Keratinocyte (primary cell): ENCODE results near the gene MYBBP1A.

Experiments
- EZH2 ChIP-seq: IDR thresholded peaks from one replicate; pipeline ENCODE4 v1.6.1; 2012; ENCODE audit warnings: inconsistent platforms, mild to moderate bottlenecking, low read length, moderate library complexity
- TF ChIP-seq, protein P1 (sequence below), 3 experiments: IDR thresholded peaks in 1 of 3; conservative IDR thresholded peaks in 1 of 3; optimal IDR thresholded peaks in 1 of 3; 2 replicates in 2 of 3; 3 replicates in 1 of 3; pipeline versions ENCODE3 to v1.5.1; 2011; ENCODE audit warnings: low read length in 3 of 3, mild to moderate bottlenecking in 3 of 3, moderate library complexity in 2 of 3, control low read depth in 1 of 3, inconsistent platforms in 1 of 3; ENCODE audit not compliant: insufficient read depth in 2 of 3; ENCODE audit errors: extremely low read depth in 1 of 3

DNA sequence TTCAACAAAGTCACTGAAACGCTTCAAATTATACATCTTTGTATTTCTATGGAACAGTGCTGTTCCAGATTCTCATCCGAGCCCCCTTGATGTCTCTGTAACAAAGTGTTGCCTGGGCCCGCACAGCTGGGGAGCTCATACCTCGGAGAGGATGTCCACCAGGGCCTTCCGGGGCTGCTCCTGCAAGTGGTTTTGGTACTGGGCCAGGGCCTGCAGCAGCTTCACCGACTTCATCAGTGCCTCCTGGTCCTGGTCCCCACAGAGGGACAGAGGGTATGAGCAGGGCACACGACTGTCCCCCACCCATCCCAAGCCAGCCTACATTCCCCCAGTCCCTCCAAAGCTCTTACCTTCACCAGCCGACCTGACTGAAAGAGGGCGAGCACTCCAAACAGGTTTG, 1.5 kb downstream of the MYBBP1A start:
- TF ChIP-seq, protein P1, sequence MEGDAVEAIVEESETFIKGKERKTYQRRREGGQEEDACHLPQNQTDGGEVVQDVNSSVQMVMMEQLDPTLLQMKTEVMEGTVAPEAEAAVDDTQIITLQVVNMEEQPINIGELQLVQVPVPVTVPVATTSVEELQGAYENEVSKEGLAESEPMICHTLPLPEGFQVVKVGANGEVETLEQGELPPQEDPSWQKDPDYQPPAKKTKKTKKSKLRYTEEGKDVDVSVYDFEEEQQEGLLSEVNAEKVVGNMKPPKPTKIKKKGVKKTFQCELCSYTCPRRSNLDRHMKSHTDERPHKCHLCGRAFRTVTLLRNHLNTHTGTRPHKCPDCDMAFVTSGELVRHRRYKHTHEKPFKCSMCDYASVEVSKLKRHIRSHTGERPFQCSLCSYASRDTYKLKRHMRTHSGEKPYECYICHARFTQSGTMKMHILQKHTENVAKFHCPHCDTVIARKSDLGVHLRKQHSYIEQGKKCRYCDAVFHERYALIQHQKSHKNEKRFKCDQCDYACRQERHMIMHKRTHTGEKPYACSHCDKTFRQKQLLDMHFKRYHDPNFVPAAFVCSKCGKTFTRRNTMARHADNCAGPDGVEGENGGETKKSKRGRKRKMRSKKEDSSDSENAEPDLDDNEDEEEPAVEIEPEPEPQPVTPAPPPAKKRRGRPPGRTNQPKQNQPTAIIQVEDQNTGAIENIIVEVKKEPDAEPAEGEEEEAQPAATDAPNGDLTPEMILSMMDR (optimal IDR thresholded peaks at IDR 0.05 in 1 of 3, IDR thresholded peaks at IDR 0.05 in 1 of 3, conservative IDR thresholded peaks at IDR 0.05 in 1 of 3; ENCODE audit: extremely low read depth in 1 of 3, insufficient read depth in 2 of 3, low read length in 3 of 3) = no peak
- no peak for TF ChIP-seq EZH2
